NCI-H187 treated with DMSO at 0.1 percent for 48 hours (cell line): ENCODE measurements around the gene NSD2.
A peak's percentile ranks its signal among the peaks of the same experiment; 100 is the strongest.
"Not testable (repeated sequence)": the region's sequence is repeated elsewhere in the genome, so short reads cannot be mapped to it uniquely, and the experiment has no call there.

Experiments
- DNase-seq: peaks from one replicate; lab custom pipeline; 2025; lab: John Stamatoyannopoulos, UW

NSD2 gene

DNA sequence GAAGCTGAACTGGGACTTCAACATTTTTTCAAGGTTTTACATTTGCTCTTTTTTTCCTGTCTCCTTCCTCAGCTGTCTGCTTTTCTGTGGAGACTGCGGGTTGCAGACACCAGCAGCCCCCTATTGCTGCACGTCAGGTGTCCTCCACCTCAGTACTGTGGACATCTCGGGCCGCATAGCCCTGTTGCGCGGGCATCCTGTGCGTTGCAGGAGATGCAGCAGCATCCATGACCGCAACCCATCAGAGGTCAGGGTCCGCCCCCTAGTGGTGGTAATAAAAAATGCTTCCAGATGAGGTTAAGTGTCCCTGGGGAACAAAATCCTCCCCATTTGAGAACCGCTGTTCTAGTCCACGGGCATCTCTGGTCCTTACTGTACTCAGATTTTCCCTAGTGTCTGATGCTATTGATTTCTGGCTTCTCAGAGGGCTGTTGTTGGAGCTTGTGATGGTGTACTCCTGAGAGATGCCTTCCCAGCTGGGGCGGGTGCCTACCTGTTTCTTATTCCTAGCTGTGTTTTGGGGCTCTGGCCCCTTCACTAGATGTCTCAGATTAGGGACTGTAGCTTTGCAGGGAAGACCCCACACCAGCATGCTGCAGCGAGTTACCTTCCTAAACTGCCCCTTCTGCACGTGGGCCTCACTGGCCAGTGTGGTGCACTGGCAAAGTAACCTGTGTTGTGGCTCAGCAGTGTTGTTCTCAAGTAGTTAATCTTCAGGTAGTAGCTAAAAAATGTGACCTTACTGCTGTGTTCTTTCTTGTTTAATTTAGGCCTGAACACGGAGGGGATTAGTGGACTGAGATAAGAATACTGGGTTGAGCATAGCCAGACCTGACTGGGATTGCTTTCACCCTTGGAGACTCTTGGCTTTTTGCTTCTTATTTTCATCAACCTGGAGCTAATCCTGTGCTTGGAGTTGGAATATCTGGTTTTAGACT is 28.2 kb downstream of the NSD2 start:
- DNase-seq, result peak; percentile 22

DNA sequence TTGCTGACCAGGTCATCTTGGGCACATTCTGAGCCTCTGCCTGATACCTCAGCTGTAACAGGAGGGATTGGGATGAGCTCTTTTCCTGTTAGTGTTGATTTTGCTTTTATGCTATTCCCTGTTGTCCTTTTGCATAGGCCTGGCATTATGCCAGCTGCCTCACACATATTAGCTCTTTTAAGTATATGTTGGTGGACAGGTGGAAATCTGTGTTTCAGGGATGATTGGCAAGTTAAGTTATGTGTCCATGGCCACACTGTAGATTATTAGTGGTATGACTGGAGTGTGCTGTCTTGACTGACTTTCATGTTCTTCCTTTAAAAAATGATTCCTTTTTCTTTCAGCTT is 28.9 kb downstream of the NSD2 start:
- DNase-seq, result no peak

DNA sequence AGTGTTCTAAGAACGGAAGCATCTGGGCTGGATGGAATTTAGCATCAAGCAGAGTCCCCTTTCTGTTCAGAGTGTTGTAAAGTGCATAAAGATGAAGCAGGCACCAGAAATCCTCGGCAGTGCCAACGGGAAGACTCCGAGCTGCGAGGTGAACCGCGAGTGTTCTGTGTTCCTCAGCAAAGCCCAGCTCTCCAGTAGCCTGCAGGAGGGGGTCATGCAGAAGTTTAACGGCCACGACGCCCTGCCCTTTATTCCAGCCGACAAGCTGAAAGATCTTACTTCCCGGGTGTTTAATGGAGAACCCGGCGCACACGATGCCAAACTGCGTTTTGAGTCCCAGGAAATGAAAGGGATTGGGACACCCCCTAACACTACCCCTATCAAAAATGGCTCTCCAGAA is 29.4 kb downstream of the NSD2 start:
- no peak for DNase-seq

DNA sequence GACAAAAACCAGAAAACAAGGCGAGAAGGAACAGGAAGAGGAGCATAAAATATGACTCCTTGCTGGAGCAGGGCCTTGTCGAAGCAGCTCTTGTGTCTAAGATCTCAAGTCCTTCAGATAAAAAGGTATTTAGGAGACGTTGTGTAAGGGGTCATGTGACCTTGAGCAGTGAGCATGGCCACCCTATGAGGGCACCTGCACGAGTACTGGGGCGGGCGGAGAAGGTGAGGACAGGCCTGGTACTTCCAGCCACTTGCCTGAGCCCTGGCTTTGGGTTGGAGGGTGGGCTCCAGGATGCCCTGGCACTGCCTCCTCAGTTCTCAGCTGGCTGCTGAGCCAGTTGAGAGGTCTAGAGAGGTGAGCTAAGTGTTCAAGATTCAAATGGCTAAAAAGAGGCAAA is 29.9 kb downstream of the NSD2 start:
- DNase-seq, result no peak

DNA sequence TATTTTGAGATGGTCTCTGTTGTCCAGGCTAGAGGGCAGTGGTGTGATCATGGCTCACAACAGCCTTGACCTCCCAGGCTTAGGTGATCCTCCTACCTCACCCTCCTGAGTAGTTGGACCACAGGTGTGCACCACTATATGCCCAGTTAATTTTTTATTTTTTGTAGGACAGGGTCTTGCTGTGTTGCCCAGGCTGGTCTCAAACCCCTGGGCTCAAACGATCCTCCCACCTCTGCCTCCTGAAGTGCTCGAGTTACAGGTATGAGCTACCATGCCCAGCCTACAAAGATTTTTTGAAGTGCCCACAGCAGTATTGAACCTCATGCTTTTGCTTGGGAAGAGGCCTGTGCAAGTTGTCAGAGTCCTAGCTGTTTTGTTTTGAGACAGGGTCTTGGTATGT is 31.1 kb downstream of the NSD2 start:
- DNase-seq, result no peak

DNA sequence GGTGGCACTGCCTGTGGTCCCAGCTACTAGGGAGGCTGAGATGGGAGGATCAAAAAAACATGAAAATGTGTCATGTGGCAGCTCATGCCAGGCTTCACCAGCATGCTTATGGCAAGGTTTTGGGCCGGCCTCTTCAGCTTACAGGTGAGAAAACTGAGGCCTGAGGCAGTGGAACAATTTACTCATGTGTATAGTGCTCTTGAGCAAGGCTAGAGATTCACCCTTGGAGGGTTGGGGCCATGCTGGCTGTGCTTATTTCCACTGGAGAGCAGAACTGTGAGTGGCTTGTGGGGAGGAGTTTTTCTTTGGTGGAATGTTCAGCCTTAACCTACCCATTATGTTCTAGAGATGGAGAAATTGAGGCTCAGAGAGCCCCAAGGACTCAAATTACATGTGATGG is 31.8 kb downstream of the NSD2 start:
- no peak for DNase-seq

DNA sequence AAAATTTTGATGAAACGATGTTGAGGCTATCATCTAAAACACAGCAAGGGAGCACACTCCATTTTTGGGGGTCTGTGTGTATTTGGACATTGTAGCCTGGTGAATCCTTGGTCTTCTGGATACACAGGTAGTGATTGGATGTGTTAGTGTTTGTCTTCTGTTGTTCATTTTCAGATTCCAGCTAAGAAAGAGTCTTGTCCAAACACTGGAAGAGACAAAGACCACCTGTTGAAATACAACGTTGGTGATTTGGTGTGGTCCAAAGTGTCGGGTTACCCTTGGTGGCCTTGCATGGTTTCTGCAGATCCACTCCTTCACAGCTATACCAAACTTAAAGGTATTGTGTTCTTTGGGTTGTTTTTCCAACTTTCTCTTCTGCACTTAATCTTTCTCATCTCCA is 32.8 kb downstream of the NSD2 start:
- no peak for DNase-seq

DNA sequence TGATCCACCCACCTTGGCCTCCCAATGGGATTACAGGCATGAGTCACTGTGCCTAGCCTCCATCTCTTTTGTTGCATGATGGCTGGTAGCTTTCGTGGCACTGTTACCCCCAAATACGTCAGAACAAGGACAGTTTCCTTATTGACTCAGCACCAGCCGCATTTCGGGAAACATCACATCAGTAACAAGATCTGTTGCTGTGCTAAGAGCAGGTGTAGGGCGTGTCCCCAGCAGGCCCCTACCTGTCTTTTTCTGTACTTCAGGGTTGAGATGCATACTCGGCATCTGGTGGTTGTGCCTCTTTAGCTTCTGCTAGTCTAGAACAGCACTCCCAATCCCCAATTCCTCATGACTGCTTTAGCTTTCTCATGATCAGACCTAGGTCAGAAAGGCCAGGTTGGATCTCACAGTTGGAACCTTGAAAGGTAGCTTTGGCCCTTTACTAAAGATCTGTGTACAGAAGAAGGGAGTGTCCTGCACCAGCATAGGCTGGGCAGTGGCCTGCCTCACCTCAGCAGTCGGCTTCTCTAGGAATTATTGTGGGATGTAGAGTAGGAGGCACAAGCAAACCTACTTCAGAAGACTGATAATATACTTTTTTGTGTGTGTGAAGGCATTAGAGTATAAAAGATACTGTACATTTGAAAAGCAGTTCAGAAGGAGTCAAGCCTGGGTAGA is 36.8 kb downstream of the NSD2 start:
- peak; percentile 37 for DNase-seq

DNA sequence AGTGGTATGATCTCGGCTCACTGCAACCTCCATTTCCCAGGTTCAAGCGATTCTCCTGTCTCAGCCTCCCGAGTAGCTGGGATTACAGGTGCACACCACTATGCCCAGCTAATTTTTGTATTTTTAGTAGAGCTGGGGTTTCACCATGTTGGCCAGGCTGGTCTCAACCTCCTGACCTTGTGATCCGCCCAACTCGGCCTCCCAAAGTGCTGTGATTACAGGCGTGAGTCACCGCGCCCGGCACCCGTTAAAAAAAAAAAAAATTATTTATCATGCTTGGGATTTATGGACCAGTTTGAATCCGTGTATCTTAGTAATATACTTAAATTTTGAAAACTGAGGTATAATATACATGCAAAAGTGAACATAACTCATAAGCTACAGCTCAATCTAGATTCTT is 38.5 kb downstream of the NSD2 start:
- not testable (repeated sequence) for DNase-seq

DNA sequence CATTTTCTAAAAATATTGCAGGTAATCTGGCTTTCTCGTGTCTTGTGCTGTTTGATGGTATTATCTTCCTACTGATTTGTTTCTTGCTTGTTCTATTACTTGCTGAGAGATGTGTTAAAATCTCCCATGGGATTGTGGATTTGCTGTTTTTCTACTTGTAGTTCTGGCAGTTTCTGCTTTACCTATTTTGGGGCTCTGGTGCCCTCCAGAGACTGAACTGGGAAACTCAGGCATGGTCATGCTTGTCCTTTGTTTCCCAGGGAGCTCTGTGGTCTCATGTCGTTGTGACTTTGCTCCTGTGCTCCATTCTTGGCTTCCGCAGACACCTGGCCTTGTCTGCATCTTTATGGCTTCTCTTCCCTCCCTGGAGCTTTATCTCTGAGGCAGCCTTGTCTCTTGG is 39.5 kb downstream of the NSD2 start:
- no peak for DNase-seq

DNA sequence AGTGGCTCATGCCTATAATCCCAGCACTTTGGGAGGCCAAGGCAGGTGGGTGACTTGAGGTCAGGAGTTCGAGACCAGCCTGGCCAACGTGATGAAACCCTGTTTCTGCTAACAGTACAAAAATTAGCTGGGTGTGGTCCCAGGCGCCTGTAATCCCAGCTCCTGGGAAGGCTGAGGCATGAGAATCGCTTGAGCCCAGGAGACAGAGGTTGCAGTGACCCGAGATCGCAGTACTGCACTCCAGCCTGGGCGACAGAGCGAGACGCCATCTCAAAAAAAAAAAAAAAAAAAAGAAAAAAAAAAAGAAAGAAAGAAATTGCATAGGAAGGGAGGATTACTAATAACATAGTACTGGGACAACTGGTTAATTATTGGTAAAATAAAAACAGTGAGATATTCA is 40.1 kb downstream of the NSD2 start:
- DNase-seq, result not testable (repeated sequence)

DNA sequence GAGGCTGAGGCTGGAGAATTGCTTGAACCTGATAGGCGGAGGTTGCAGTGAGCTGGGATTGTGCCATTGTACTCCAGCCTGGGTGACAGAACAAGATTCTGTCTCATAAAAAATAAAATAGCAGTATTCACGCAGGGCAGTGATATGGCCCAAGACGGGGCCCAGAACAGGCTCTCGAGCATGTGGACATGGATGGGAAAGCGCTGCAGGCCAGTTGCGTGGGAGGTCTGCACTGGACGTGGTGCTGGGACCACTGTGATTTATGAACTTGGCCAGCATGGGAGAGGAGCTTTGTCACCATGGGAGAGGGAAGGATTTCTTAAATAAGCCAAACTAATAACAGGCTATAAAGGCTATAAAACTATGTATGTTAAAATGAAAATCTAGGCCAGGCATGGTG is 51.6 kb downstream of the NSD2 start:
- DNase-seq, result no peak

DNA sequence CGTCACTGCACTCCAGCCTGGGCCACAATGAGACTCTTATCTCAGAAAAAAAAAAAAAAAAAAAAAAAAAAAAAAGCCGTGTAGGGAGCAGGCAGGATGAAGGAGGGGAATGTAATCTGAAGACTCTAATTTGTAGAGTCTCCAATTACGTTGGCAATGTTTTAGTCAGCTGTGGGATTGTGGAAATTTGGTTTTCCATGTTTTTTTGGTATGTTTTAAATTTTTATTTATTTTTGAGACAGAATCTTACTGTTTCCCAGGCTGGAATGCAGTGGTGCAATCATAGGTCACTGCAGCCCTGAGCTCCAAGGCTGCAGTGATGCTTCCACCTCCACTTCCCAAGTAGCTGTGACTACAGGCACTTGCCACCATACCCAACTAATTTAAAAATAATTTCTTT is 56.5 kb downstream of the NSD2 start:
- no peak for DNase-seq

DNA sequence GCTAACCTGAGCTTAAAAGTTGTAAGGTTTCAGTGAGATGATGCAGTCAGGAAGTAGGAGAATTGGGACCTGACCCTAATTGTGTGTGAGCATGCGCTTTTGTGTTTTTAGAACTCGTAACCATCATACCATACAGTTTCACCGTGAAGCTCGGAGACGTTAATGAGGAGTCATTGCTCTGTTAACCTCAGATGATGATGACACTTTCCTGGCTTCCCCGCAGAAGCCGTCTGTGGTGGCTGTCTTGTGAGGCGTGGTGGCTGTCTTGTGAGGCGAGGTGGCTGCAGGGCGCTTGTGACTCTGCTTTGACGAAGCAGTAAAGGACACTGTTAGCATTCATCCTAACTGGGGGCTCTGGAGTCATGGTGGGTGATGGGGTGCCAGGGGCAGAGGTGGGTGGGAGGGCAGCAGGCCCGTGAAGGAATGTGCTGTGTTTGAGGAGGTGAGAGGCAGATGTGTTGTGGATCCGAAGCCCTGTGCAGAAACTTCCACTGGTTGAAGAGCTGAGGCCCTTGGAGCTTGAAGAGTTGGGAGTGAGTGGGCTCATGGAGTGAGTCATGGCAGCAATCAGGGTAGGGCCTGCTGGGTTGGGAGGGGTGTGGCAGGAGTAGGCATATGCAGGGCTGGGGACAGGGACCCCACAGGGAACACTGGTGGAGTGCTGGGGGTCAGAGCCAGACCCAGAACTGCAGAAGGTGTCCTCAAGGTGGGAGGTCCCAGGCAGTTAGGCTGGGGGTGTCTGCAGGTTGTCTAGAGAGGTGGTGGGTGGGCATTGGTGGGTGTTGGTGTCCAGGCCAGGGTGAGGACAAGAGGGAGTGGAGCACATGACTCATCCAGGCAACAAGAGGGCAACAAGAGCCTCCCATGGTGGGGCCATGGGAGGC is 57.4 kb downstream of the NSD2 start:
- no peak for DNase-seq

DNA sequence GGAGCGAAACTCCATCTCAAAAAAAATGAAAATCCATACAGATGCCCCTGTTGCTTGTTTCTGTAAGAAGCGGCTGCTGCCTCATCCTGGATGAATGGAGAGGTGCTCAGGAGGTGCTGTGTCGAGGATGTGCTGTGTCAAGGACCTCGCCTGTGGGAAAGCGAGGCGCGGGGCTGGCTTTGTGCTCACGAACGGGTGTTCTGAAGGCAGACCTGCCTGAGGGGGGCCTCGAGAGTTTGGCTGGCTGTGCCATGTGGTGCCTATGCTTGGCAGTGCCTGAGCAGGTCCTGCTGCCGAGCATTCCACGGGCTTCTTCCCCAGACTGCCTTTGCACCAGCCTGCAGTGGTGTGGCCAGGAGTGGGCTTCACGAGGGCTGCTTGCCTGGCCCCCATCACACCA is 61.5 kb downstream of the NSD2 start:
- DNase-seq, result no peak

DNA sequence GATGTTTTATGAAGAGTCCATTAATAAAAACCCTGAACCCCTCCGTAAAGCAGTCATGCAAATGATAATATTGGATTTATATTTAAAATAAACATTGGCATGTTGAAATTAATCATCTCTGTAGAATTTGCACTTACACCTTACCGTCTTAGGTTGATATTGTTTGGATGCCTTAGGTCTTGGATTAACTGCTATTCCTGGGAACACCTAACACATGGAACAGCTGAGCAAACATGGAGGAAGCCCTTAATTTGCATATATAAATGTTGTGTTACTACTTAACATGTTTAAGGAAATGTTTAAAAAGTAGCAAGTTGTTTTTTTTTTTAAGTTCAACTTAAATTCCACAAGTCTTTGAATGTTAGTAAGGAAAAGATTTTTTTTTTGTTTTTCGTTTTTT is 62.5 kb downstream of the NSD2 start:
- no peak for DNase-seq

DNA sequence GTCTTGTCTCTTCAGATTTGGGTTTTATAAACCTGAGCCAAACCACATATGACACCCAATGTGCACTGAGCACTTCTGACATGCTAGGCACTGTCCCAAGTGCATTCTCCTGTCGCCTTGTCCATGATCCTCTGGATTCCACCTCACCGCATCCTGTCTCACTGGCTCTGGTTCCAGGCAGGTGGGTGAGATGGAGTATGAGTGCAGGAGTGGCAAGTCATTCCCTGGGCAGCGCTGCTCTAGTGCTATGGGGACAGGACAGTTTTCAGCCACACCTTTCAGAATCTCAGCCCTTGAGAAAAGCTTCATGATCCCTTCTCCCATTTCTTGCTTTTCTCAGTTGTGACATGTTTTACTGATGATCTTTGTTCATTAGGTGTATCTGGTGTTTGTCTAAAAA is 66.4 kb downstream of the NSD2 start:
- no peak for DNase-seq

DNA sequence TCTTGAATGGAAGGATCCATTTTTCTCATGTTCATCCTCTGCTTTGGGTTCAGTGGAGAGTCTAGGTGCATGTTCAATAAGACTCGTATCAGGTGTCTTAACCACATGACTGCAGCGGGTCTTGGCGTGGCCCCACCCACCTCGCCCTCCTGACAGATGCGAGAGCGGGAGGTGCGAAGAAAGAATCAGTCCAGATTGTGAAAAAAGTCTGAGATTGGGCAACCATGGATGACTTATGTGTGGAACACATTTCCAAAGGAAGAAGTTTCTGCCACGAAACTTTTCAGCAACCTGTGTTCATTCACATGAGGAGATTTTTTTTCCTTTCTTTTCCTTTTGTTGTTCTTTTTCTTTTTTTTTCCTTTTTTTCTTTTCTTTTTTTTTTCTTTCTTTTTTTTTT is 66.8 kb downstream of the NSD2 start:
- no peak for DNase-seq

DNA sequence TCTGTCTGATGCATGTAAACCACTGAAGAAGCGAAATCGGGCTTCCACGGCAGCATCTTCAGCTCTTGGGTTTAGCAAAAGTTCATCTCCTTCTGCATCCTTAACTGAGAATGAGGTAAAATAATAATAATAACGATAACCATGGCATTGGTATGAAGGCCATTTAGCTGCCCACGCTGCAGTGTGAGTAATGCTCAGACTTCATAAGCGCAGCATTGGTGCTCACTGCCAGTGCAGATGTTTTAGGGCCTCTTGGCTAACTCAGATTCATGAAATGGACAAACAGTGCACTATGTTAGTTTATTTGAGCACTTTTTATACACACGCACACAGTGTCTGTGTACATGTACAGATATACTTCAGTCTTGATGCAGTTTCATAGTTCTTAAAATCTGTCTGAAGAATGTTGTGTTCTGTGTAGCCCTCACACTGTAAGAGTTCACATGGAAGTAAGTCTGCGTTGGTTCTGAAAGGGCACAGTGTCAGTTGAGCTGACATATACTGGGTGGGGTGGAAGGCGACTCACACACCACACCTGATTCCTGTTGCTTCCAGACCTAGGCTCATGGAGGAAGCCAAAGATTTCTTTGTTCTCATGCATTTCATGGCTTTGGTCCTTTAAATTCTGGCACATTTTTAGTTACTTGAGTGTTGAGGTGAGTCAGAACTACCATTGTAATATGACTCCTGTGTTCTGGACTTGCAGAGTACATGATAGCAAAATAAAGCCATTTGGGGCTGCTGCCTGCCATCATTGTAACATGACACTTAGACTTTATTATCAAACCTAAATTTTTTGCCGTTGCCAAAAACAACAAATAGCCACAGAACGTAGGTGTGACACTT is 68.7 kb downstream of the NSD2 start:
- DNase-seq, result no peak

DNA sequence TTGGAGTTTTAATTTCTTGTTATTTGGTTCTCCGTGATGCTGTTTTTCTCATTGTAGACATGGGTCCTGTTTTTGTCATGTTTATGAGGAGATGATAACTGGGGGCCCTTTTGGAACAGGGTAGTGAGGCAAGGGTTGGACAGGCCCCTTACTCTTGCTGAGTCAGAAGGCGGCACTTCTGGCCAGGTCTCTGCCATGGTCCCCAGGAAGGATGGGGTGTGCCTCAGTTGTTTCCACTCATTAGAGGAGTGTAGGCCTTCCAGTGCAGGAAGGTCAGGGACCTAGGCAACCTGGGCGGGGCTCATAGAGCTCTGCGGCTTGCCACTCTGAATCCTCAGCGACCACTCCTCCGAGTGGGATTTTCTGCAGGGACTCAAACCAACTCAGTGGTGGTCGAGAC is 69.4 kb downstream of the NSD2 start:
- DNase-seq, result no peak

DNA sequence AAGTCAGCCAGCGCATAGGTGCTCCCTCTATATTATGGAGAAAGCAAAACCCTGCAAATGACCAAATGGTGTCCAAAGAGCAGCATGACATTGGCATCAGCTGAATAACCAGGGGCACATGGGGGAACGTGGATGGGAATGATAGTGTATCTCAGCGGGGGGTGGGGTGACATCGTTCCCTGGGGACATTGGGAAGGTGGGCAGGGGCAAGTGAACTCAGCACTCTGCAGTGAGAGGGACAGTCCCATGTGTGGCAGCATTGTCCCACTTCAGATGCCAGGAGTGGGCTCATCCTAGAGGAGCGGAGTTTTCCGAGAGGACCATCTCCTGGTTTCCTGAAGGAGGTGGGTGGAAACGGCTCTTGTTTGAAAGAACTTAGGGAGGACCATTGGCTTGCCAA is 72.7 kb downstream of the NSD2 start:
- no peak for DNase-seq
